Activated T-cell treated with anti-CD3 and anti-CD28 coated beads, Interleukin-2, amount 50 U/mL, for 4 hours (primary cell): ENCODE data around the gene KDM4B. TPM values are rescaled to one million over a fixed set of nuclear protein-coding genes. Genes with fewer than 3 reads are reported as not detected.

ENCODE experiments used
- ATAC-seq, 2 donors: fragments of 200-7000 bp; cut with Tn5 transposase; one replicate each; pipeline ENCODE4 v1.10.0; 2021
- DNase-seq: peaks from one replicate; pipeline ENCODE4 v3.0.0-alpha.2; 2020
- H3K27me3 Mint-ChIP-seq: one replicate; pipeline ENCODE4 v1.8.0; 2021; ENCODE audit warnings: low read depth, mixed read lengths
- H3K36me3 Mint-ChIP-seq: one replicate; pipeline ENCODE4 v1.8.0; 2022; ENCODE audit warnings: mixed read lengths; ENCODE audit not compliant: insufficient read depth
- H3K4me1 Mint-ChIP-seq: one replicate; pipeline ENCODE4 v1.8.0; 2021; ENCODE audit warnings: low read depth, mixed read lengths
- H3K4me3 Mint-ChIP-seq: one replicate; pipeline ENCODE4 v1.8.0; 2021; ENCODE audit warnings: mild to moderate bottlenecking, moderate library complexity, mixed read lengths
- H3K9me3 Mint-ChIP-seq: one replicate; pipeline ENCODE4 v1.8.0; 2021; ENCODE audit warnings: mixed read lengths
- total RNA-seq, 3 donors: library from RNA; stranded (reverse); gene quantifications; one replicate each; pipeline ENCODE4 v1.2.1, GENCODE V29; 2021

Gene KDM4B
- total RNA-seq, 3 donors from 2014 or later: 13.3 to 18.1 (median 16.7) TPM

DNA sequence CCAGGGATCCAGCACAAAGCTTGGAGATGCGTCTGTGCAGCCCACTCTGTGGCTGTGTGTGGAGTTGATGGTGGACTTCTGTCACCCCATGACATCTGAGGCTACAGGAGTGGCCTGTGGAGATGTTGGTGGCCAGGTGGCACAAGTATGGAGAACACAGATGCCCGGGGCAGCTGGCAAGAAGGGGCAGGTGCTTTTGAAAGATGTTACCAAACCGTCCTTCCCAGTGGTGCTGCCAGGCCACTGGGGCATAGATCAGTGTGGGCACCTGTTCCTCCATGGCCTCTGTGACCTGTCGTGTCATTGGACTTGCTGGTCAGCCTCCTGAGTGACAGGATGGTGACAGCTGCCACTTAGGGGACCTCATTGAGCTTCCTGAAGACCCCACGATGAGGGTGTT lies 36.2 kb downstream of the KDM4B start:
- Mint-ChIP-seq H3K27me3 (no peaks in the 10 kb centered on the region), H3K4me1 (peaks cover 14% of the 10 kb centered on the region), H3K36me3 (peaks cover 15% of the 10 kb centered on the region), H3K9me3 (peaks cover 12% of the 10 kb centered on the region), H3K4me3 (no peak overlapping the region)
- DNase-seq (no peak), ATAC-seq (no peak)

DNA sequence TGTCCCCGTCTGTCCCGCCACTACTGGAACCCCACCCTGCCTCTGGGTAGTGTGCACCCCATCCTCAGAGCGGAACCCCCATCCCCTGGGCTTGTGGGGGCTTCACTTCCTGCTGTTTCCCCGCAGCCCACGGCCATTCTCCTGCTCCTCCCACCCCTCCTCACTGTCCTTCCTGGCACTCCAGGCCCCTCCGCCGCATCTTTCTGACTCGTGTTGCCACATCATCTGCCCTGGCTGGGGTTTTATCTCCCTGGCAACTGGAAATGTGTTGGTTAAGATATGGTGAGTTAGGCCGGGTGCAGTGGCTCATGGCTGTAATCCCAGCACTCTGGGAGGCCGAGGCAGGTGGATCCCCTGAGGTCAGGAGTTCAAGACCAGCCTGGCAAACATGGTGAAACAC lies 37.3 kb downstream of the KDM4B start:
- Mint-ChIP-seq H3K9me3 (peaks cover 12% of the 10 kb centered on the region), H3K36me3 (peaks cover 13% of the 10 kb centered on the region), H3K4me1 (peaks cover 8% of the 10 kb centered on the region), H3K27me3 (no peaks in the 10 kb centered on the region), H3K4me3 (no peak overlapping the region)
- ATAC-seq: no peak
- DNase-seq: no peak

DNA sequence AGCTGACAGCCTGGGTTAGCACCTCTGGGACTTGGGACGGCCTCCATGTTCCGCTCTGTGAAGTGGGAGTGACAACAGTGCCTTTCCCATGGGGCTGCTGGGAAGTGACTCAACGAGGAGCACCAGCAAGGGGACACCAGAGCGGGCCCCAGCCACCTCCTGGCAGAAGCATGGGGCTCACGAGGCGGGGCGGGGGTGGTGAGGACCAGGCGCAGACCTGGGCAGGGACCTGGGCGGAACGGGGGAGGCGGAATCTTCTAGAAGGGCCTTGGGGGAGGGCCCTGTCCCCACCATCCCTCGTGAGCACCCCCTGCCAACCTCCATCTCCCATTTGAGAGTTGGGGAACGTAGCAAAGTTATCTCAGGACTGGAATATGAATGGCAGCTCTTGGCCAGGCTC lies 37.9 kb downstream of the KDM4B start:
- H3K4me3 Mint-ChIP-seq: no peak overlapping the region
- peaks cover 10% of the 10 kb centered on the region for H3K36me3 Mint-ChIP-seq
- DNase-seq (no peak), ATAC-seq (no peak)
- peaks cover 12% of the 10 kb centered on the region for H3K9me3 Mint-ChIP-seq
- peaks cover 8% of the 10 kb centered on the region for H3K4me1 Mint-ChIP-seq
- H3K27me3 Mint-ChIP-seq: no peaks in the 10 kb centered on the region

DNA sequence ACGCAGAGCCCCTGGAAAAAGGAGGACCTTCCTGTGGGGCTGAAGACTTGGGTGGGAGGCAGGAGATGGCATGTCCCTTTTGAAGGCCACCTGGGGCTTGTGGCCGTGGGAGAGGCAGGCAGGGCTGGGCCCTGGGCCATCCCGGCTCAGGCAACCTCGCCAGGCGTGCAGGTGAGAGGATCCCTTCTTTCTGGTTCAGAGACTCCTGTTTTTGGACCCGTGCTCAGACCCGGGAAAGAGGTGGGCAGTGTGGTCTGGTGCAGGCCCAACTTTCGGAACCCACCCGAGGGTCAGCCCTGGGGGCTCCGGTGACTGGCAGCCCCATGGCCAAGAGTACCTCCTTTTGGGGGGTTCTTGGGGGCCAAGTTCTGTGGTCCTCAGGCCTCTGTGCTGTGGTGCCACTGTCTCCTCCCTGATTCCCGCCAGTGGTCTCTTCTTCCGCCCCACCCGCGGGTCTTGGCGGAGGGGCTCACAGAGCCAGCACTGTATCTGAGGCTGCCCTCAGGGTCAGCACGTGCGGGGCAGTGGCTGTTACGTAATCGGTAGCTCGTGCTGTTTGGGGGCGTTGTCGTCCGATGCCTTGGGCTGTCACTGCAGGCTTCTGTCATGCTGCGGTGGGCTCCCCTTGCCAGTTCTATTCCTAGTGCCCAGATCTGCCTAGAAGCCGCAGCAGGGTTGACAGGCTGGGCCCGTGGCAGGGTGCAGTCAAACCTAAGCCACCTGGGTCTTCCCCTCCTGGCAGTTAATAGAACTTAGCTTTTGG lies 42.7 kb downstream of the KDM4B start:
- no peak for ATAC-seq
- Mint-ChIP-seq H3K36me3 (peaks cover 10% of the 10 kb centered on the region), H3K27me3 (no peaks in the 10 kb centered on the region), H3K9me3 (peaks cover 12% of the 10 kb centered on the region), H3K4me1 (peaks cover 2% of the 10 kb centered on the region), H3K4me3 (no peak overlapping the region)
- no peak for DNase-seq

DNA sequence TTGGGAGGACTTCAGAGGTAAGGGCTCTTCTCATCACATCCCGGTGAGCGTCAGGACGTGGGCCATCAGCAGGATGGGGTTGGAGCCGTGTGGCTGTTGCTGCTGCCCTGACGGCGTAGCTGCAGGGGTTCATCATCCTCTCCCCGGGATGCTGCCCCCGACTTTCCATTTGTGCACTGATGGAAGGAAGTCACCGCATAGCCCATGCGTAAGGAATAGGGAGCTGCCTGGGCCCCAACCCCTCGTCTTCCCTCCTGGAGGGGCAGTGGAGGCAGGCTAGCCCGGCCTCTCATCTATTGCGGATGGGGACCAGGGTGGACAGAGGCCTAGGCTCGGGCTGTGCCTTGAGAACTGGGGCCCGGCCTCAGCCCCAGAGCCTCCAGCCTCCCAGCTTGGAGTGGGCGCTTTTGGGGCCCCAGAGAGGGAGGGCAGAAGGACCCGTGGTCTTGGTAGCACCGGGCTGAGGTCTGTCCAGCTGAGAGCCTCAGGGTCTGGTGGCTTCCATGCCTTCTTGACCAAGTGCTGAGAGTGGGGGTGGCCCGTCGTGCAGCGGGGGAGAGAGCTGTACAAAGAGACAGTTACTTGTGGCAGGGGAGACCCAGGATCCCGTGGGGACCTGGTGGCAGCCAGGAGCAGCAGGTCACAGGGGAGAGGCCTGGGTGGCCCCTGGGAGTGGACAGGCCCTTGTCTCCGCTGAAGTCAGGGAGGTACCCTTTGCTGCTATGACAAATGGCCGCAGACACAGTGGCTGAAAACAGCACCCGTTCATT lies 44.0 kb downstream of the KDM4B start:
- ATAC-seq (no peak), DNase-seq (no peak)
- Mint-ChIP-seq H3K4me3 (no peak overlapping the region), H3K9me3 (peaks cover 4% of the 10 kb centered on the region), H3K36me3 (peaks cover 3% of the 10 kb centered on the region), H3K27me3 (no peaks in the 10 kb centered on the region), H3K4me1 (no peaks in the 10 kb centered on the region)

DNA sequence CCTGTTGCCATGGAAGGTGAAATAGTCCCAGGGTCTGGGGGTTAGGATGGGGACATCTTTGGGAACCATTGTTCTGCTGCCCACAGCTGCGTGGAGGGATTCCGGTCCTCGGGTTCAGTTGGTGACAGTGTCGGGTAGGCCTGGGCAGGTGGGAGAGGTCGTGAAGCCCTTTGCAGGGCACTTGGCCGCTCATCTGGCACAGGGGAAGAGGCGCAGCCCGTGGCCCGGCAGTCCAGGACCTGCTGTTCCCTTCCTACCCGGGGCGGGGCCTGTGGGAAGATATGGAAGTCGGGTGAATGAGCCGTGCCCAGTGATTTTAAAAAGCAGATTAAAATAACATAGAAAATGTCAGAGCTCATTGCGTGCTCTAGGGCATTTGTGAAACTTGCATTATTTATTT lies 44.8 kb downstream of the KDM4B start:
- H3K36me3 Mint-ChIP-seq: peaks cover 4% of the 10 kb centered on the region
- H3K9me3 Mint-ChIP-seq: no peaks in the 10 kb centered on the region
- H3K27me3 Mint-ChIP-seq: no peaks in the 10 kb centered on the region
- peaks cover 5% of the 10 kb centered on the region for H3K4me1 Mint-ChIP-seq
- ATAC-seq: no peak
- H3K4me3 Mint-ChIP-seq: no peak overlapping the region
- no peak for DNase-seq

DNA sequence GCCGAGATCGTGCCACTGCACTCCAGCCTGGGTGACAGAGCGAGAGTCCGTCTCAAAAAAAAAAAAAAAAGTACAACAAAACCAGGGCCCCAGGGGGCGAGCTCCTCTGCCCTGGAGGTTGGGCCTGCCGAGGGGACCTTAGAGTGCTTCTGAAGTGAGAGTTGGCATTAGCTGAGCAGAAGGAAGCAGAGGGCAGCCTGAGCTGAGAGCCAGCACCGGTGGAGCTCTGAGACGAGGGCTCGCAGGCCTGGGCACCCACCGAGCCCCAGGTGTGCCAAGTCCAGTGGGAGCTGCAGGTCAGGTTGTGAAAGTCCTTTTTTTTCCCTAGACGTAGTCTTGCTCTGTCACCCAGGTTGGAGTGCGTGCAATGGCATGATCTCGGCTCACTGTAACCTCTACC lies 46.0 kb downstream of the KDM4B start:
- Mint-ChIP-seq H3K36me3 (peaks cover 4% of the 10 kb centered on the region), H3K4me3 (no peak overlapping the region), H3K27me3 (no peaks in the 10 kb centered on the region), H3K9me3 (no peaks in the 10 kb centered on the region), H3K4me1 (peaks cover 5% of the 10 kb centered on the region)
- ATAC-seq (no peak), DNase-seq (no peak)

DNA sequence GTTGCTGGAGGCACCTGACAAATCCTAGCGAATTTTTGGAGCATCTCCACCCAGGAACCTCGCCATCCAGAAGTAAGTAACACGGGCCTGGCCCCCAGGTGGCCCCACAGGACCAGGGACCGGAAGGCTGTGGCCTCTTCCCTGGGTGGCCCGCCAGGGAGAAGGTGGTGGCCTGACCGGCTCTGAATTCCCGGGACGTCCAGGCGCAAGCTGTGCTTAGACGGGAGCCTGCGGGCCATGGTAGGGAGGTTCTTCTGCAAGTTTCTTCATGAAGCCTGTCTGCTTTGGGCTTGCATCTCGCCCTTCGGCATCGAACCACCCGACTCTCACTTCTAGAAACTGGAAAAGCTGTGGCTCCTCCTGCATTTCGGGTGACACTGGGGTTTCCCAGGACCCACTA lies 47.4 kb downstream of the KDM4B start:
- H3K27me3 Mint-ChIP-seq: no peaks in the 10 kb centered on the region
- ATAC-seq (no peak), DNase-seq (no peak)
- no peaks in the 10 kb centered on the region for H3K9me3 Mint-ChIP-seq
- peaks cover 4% of the 10 kb centered on the region for H3K36me3 Mint-ChIP-seq
- no peak overlapping the region for H3K4me3 Mint-ChIP-seq
- H3K4me1 Mint-ChIP-seq: peaks cover 5% of the 10 kb centered on the region

DNA sequence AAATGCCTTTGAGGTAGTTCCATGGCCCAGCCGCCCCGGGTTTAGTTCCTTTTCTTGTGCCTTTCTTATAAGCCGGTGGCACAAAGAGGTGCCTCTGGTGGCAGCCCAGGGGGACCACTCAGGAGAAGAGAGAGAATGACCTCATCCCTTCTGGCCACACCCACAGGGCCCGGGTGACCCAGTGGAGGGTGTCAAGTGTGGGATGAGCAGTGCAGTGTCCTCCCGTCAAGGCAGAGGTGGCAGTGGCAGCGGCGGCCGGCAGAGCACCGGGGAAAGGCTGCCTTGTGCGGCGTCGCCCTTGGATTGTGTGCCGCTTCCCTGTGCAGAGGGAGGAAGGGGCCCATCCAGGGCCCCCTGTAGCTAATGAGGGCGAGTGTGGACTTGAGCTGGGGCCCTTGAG lies 47.9 kb downstream of the KDM4B start:
- no peak for ATAC-seq
- H3K36me3 Mint-ChIP-seq: peaks cover 4% of the 10 kb centered on the region

DNA sequence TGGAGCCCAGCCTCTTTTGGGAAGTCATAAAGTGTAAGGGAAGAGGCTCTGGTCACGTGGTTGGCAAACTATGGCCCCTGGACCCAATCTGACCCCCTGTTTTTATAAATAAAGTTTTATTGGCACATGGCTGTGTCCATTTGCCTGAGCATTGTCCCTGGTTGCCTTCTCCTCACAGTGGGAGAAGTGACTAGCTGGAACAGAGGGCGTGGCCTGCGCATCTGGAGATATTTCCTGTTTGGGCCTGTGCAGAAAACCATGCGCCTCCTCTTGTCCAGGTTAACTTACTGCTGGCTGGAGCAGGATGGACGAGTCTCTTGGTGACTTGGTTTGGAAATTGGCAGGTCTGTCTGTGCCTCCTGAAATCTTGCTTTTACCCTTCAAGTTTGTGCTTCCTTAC lies 48.3 kb downstream of the KDM4B start:
- Mint-ChIP-seq H3K36me3 (peaks cover 4% of the 10 kb centered on the region), H3K4me1 (peaks cover 7% of the 10 kb centered on the region), H3K27me3 (no peaks in the 10 kb centered on the region), H3K4me3 (no peak overlapping the region), H3K9me3 (no peaks in the 10 kb centered on the region)
- no peak for ATAC-seq
- DNase-seq: no peak

More for the DNA sequence above, 47.9 kb downstream of the KDM4B start:
- H3K4me1 Mint-ChIP-seq: peaks cover 6% of the 10 kb centered on the region
- H3K4me3 Mint-ChIP-seq: no peak overlapping the region
- H3K9me3 Mint-ChIP-seq: no peaks in the 10 kb centered on the region
- no peak for DNase-seq
- no peaks in the 10 kb centered on the region for H3K27me3 Mint-ChIP-seq

DNA sequence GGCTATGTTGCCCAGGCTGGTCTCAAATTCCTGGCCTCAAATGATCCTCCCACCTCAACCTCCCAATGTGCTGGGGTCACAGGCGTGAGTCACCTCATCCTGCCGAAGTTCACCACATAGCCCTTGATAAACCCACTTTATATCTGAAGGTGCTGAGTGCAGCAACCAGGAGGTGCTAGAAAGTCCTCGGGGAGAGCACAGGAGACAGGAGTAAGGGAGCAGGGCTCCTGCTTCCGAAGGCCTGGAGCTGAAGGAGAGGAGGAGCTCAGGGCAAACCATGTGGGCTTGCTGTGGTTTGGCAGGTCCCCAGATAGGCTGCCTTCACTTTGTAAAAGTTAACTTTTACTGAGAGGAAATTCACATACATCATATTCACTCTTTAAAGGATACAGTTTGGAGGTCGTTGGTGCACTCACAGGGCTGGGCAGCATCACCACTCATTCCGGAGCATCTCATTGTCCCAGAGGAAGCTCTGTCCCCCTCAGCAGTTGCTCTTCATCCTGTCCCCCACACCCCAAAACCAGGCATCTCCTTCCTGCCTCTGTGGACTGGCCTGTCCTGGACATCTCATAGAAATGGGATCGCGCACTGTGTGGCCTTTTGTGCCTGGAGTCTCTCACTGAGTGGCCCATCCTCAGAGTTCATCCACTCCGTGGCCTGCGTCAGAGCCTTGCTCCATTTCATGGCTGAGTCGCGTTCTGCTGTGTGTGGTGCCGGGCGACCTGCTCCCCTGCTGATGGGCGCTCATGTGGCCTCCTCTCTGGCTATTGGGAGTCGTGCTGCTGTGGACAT lies 49.5 kb downstream of the KDM4B start:
- H3K27me3 Mint-ChIP-seq: no peaks in the 10 kb centered on the region
- H3K4me1 Mint-ChIP-seq: peaks cover 10% of the 10 kb centered on the region
- H3K4me3 Mint-ChIP-seq: no peak overlapping the region
- H3K36me3 Mint-ChIP-seq: peaks cover 4% of the 10 kb centered on the region
- ATAC-seq (no peak), DNase-seq (no peak)
- H3K9me3 Mint-ChIP-seq: no peaks in the 10 kb centered on the region

DNA sequence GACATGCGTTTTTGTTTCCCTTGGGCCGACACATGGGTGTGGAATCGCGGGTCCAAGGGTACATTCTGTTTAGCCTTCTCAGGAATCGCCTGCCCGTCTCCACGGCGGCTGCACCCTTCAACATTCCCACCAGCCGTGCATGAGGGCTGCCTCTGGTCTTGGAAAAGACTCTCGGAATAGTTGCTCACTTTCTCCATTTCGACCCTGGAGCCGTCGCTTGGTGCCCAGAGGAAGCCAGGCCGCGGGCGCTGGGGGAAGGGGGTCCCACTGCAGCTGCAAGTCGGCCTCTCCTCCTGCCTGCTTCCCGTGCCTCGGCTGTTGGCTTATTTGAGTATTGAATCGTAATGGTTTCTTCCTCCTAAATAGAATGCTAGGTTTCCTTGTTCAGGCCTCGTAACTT lies 51.5 kb downstream of the KDM4B start:
- Mint-ChIP-seq H3K36me3 (peaks cover 4% of the 10 kb centered on the region), H3K4me3 (no peak overlapping the region), H3K27me3 (no peaks in the 10 kb centered on the region), H3K9me3 (no peaks in the 10 kb centered on the region), H3K4me1 (peaks cover 10% of the 10 kb centered on the region)
- no peak for DNase-seq
- ATAC-seq: no peak

DNA sequence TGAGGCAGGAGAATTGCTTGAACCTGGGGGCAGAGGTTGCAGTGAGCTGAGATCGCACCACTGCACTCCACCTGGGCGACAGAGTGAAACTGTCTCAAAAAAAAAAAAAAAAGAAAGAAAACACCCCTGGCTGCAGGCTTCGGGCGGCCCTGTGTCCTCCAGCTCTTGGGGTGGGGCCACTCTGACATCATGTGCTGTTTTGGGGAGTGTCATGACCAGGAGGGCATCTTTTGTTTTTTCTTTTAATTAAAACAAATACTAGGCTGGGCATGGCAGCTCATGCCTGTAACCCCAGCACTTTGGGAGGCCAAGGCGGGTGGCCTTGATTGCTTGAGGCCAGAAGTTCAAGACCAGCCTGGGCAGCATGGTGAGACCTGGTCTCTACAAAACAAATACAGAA lies 52.1 kb downstream of the KDM4B start:
- no peak for ATAC-seq
- Mint-ChIP-seq H3K4me1 (peaks cover 10% of the 10 kb centered on the region), H3K9me3 (no peaks in the 10 kb centered on the region), H3K4me3 (no peak overlapping the region), H3K36me3 (peaks cover 4% of the 10 kb centered on the region), H3K27me3 (no peaks in the 10 kb centered on the region)
- no peak for DNase-seq

DNA sequence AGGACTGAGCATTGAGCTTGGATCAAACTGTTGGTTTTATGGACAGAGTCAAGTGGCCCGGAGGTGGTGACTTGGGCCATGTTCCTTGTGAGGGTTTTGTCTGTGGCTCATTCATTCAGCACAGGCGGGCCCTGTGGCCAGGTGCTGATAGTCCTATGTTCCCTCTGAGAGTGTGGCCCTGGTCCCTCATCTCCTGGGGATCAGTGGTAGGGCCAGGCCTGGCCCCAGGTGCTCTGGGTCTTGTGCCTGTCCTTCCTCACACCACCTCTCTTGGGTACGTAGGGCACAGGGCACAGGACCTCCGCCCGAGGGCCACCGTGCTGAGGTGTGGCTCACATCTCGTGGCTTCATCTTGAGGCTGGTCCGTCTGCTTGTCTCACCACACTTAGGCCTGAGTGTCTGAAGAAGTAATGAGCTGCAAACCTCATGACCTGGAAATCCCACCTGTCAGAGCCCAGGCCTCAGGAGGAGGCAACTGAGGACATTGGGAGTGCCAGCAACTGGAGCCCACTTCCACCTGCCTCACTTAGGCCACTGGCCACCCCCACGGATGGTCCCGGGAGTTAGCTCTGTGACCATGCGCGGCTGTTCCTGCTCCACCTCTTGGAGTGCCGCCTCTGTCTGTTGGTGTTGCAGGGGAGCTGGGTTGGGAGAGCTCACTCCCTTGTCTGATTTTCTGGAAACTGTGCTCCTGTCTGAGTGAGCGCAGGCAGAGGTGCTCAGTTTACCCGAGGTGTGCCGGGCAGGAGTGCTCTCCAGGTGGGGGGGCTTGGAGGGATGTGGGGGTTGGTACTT lies 53.4 kb downstream of the KDM4B start:
- H3K9me3 Mint-ChIP-seq: no peaks in the 10 kb centered on the region
- H3K27me3 Mint-ChIP-seq: no peaks in the 10 kb centered on the region
- no peak for DNase-seq
- no peak for ATAC-seq
- peaks cover 12% of the 10 kb centered on the region for H3K4me1 Mint-ChIP-seq
- peaks cover 4% of the 10 kb centered on the region for H3K36me3 Mint-ChIP-seq
- no peak overlapping the region for H3K4me3 Mint-ChIP-seq
